ENCODE results near the gene TRIM9.
A peak's percentile ranks its signal among the peaks of the same experiment; 100 is the strongest.

TRIM9 gene

DNA sequence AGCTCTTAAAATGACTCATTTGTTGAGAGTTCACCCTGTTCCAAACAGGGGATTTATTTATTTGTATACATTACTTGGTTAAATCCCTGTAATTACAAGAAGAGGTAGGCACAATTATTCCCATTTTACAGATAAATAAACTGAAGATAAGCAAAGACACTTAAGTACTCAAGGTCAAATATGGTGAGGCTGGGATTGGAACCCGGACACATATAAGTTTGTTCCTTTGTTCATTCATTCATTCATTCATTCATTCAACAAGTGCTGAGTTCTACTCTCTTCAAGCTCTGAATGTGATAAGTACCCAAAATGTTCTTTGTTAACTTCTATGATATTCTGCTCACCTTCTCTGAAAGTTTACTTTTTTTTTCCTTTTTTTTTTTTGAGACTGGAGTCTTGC, 2.4 kb upstream of the TRIM9 start:
- no peaks in the 10 kb centered on the region for H3K36me3 ChIP-seq (replicated peaks; ENCODE audit: low read depth, low read length)
- no peak overlapping the region for H3K4me2 ChIP-seq (ENCODE audit: low read length)
- TF ChIP-seq CTCF (IDR thresholded peaks at IDR 0.05; ENCODE audit: low read depth, low read length) = no peak
- TF ChIP-seq EZH2phosphoT487 (IDR thresholded peaks at IDR 0.05; ENCODE audit: low read depth) = no peak
- H3K9ac ChIP-seq (ENCODE audit: low read length) = no peak overlapping the region
- H3K4me3 ChIP-seq (ENCODE audit: low read length) = no peak overlapping the region
- H3K9me3 ChIP-seq (ENCODE audit: insufficient read depth, low read length) = no peaks in the 10 kb centered on the region
- peaks cover 20% of the 10 kb centered on the region for H3K27me3 ChIP-seq (ENCODE audit: low read depth, low read length)
- H2AFZ ChIP-seq (ENCODE audit: low read depth, low read length) = no peak overlapping the region
- H3K79me2 ChIP-seq (ENCODE audit: low read length) = no peaks in the 10 kb centered on the region
- H3K27ac ChIP-seq (ENCODE audit: low read length) = no peak overlapping the region
- H4K20me1 ChIP-seq (ENCODE audit: insufficient read depth, low read length) = no peaks in the 10 kb centered on the region
- peaks cover 14% of the 10 kb centered on the region for H3K4me1 ChIP-seq (ENCODE audit: low read length)

GRCh38 chr14:51096870-51097269, 2.0 kb upstream of the TRIM9 start:
- Histone ChIP-seq H3K4me3 (ENCODE audit: low read length) (no peak overlapping the region), H3K79me2 (ENCODE audit: low read length) (no peaks in the 10 kb centered on the region), H2AFZ (ENCODE audit: low read depth, low read length) (no peak overlapping the region), H3K27me3 (ENCODE audit: low read depth, low read length) (peaks cover 20% of the 10 kb centered on the region), H3K9me3 (ENCODE audit: insufficient read depth, low read length) (no peaks in the 10 kb centered on the region), H3K4me1 (ENCODE audit: low read length) (peaks cover 14% of the 10 kb centered on the region), H3K9ac (ENCODE audit: low read length) (no peak overlapping the region), H3K4me2 (ENCODE audit: low read length) (no peak overlapping the region), H3K27ac (ENCODE audit: low read length) (no peak overlapping the region), H3K36me3 (replicated peaks; ENCODE audit: low read depth, low read length) (no peaks in the 10 kb centered on the region), H4K20me1 (ENCODE audit: insufficient read depth, low read length) (no peaks in the 10 kb centered on the region)
- TF ChIP-seq CTCF (IDR thresholded peaks at IDR 0.05; ENCODE audit: low read depth, low read length) = no peak
- TF ChIP-seq EZH2phosphoT487 (IDR thresholded peaks at IDR 0.05; ENCODE audit: low read depth) = no peak

DNA sequence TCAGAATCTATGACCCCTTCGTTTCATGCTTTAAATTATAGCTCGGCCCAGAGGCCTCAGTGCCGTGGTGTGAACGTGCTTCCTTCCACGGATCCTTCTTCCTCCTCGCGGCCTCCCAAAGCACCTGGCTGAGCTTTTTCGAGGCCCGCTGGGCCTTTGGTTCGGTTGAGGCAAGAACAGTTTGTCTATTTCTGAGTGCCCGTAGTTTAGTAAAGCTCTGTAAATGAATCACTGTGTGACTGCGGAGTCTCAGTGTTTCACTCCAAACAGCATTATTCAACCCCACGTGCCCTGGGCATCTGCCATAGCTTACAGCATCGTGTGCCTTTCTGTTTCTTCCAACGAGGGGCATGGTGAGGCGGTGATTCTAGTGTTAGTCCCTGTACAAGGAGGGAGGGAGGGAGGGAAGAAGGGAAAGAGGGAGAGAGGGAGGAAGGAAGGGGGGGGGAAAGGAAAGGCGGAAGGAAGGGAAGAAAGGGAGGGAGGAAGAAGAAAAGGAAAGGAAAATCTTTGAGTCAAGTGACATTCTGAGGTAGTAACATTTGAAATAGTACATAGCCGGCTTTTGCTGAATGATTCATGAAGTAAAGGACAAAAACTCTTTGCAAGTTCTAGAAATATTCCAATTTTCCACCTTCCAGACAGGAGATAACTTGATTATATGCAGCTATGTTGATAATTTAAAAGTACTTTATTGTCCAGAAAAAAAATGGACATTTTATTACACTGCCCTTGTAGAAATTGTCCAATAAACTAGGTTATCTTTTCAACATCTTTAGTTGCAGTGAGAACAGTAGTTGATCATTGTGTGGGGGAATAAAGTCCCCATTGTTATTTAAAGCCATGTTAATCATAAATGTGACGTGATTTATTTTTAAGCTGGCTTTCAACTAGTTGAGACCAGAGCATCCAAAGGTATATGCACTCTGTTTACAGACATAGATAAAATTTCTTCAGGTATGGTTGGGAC, 1.2 kb upstream of the TRIM9 start:
- peak overlapping the region; percentile 32 for H3K27ac ChIP-seq (ENCODE audit: low read length)
- TF ChIP-seq EZH2phosphoT487 (IDR thresholded peaks at IDR 0.05; ENCODE audit: low read depth) (no peak), CTCF (IDR thresholded peaks at IDR 0.05; ENCODE audit: low read depth, low read length) (no peak)
- H3K4me1 ChIP-seq (ENCODE audit: low read length) = peaks cover 14% of the 10 kb centered on the region

GRCh38 chr14:51094282-51094821, 553 bp downstream of the TRIM9 start:
- H3K9me3 ChIP-seq (ENCODE audit: insufficient read depth, low read length) = no peaks in the 10 kb centered on the region
- peak overlapping the region; percentile 88 for H3K4me2 ChIP-seq (ENCODE audit: low read length)
- peaks cover 9% of the 10 kb centered on the region; the same call in 1 of the 2 replicates for H3K27me3 ChIP-seq (ENCODE audit: low read depth, low read length)
- H3K9ac ChIP-seq (ENCODE audit: low read length) = peak overlapping the region; percentile 63
- H3K79me2 ChIP-seq (ENCODE audit: low read length) = no peaks in the 10 kb centered on the region
- no peaks in the 10 kb centered on the region for H3K36me3 ChIP-seq (replicated peaks; ENCODE audit: low read depth, low read length)
- H3K4me3 ChIP-seq (ENCODE audit: low read length) = peak overlapping the region; percentile 80
- H2AFZ ChIP-seq (ENCODE audit: low read depth, low read length) = peak overlapping the region; percentile 72
- TF ChIP-seq CTCF (IDR thresholded peaks at IDR 0.05; ENCODE audit: low read depth, low read length) (no peak), EZH2phosphoT487 (IDR thresholded peaks at IDR 0.05; ENCODE audit: low read depth) (no peak)
- peaks cover 14% of the 10 kb centered on the region for H3K4me1 ChIP-seq (ENCODE audit: low read length)
- no peak overlapping the region for H3K27ac ChIP-seq (ENCODE audit: low read length)
- H4K20me1 ChIP-seq (ENCODE audit: insufficient read depth, low read length) = no peaks in the 10 kb centered on the region

More for the DNA sequence above, 1.2 kb upstream of the TRIM9 start:
- peaks cover 15% of the 10 kb centered on the region for H3K27me3 ChIP-seq (ENCODE audit: low read depth, low read length)
- H2AFZ ChIP-seq (ENCODE audit: low read depth, low read length) = peak overlapping the region; percentile 84
- no peaks in the 10 kb centered on the region for H3K9me3 ChIP-seq (ENCODE audit: insufficient read depth, low read length)
- peak overlapping the region; percentile 80 for H3K4me3 ChIP-seq (ENCODE audit: low read length)
- H4K20me1 ChIP-seq (ENCODE audit: insufficient read depth, low read length) = no peaks in the 10 kb centered on the region
- no peaks in the 10 kb centered on the region for H3K79me2 ChIP-seq (ENCODE audit: low read length)
- H3K9ac ChIP-seq (ENCODE audit: low read length) = peak overlapping the region; percentile 73
- peak overlapping the region; percentile 88 for H3K4me2 ChIP-seq (ENCODE audit: low read length)
- no peaks in the 10 kb centered on the region for H3K36me3 ChIP-seq (replicated peaks; ENCODE audit: low read depth, low read length)

Data from OCI-LY3 (cell line).